OCI-LY1 (cell line): ENCODE measurements around the gene RNF182.

ENCODE experiments used
- H2AFZ ChIP-seq: fragments of 200-600 bp; sonication (generic), shearing (Covaris generic); 2 replicates; pipeline ENCODE4 v1.6.0; 2014; ENCODE audit warnings: antibody characterized with exemption, mild to moderate bottlenecking, low read length
- H3F3A ChIP-seq: fragments of 200-600 bp; sonication (generic), shearing (Covaris generic); 2 replicates; pipeline ENCODE4 v1.6.0; 2014; ENCODE audit warnings: mild to moderate bottlenecking, antibody characterized with exemption, low read length, moderate library complexity; ENCODE audit not compliant: insufficient read depth
- H3K27ac ChIP-seq: fragments of 200-600 bp; sonication (generic); 2 replicates; pipeline ENCODE4 v1.5.1; 2014; ENCODE audit warnings: low read length, mixed run types, mild to moderate bottlenecking, low read depth; ENCODE audit not compliant: poor library complexity, severe bottlenecking
- H3K27me3 ChIP-seq: fragments of 200-600 bp; sonication (generic); 2 replicates; pipeline ENCODE4 v1.6.0; 2014; ENCODE audit warnings: antibody characterized with exemption, mild to moderate bottlenecking, low read length, moderate library complexity; ENCODE audit not compliant: insufficient read depth
- H3K36me3 ChIP-seq: fragments of 200-600 bp; sonication (generic); 2 replicates; pipeline ENCODE4 v1.6.1; 2014; ENCODE audit warnings: mild to moderate bottlenecking, antibody characterized with exemption, low read length, moderate library complexity, mixed read lengths; ENCODE audit not compliant: insufficient read depth
- H3K4me1 ChIP-seq: fragments of 200-600 bp; sonication (generic); 2 replicates; pipeline ENCODE4 v1.5.1; 2014; ENCODE audit warnings: mild to moderate bottlenecking, low read length, moderate library complexity; ENCODE audit not compliant: insufficient read depth, severe bottlenecking
- H3K4me2 ChIP-seq: fragments of 200-600 bp; sonication (generic), shearing (Covaris generic); 2 replicates; pipeline ENCODE4 v1.6.1; 2014; ENCODE audit warnings: low read length
- H3K4me3 ChIP-seq: fragments of 200-600 bp; sonication (generic); 2 replicates; pipeline ENCODE4 v1.5.1; 2014; ENCODE audit warnings: low read length, low read depth, mild to moderate bottlenecking, mixed read lengths; ENCODE audit not compliant: poor library complexity, severe bottlenecking
- H3K79me2 ChIP-seq: fragments of 200-600 bp; shearing (Covaris generic); 2 replicates; pipeline ENCODE4 v1.6.1; 2016; ENCODE audit warnings: mixed run types, low read length, mixed read lengths; ENCODE audit not compliant: insufficient read depth
- H3K9ac ChIP-seq: fragments of 200-600 bp; sonication (generic), shearing (Covaris generic); 2 replicates; pipeline ENCODE4 v1.6.1; 2014; ENCODE audit warnings: mild to moderate bottlenecking, low read length, mixed read lengths
- H3K9me2 ChIP-seq: fragments of 200-600 bp; sonication (generic), shearing (Covaris generic); 2 replicates; pipeline ENCODE4 v1.6.1; 2014; ENCODE audit warnings: low read depth, mild to moderate bottlenecking, low read length, mixed read lengths
- H3K9me3 ChIP-seq: fragments of 200-600 bp; shearing (Covaris generic); 2 replicates; pipeline ENCODE4 v1.6.1; 2014; ENCODE audit warnings: low read length, mixed read lengths
- H4K20me1 ChIP-seq: fragments of 200-600 bp; sonication (generic), shearing (Covaris generic); 2 replicates; pipeline ENCODE4 v1.6.0; 2016; ENCODE audit warnings: mild to moderate bottlenecking, low read length; ENCODE audit not compliant: insufficient read depth
- EZH2 ChIP-seq: fragments of 200-600 bp; sonication (generic), shearing (Covaris generic); IDR thresholded peaks from 2 replicates; pipeline ENCODE4 v1.8.0; 2017; ENCODE audit warnings: borderline replicate concordance, mixed run types, mild to moderate bottlenecking, antibody characterized with exemption, low read length, moderate library complexity, mixed read lengths
- TF ChIP-seq, protein P1 (sequence below): fragments of 200-600 bp; sonication (generic), shearing (Covaris generic); IDR thresholded peaks from 2 replicates; pipeline ENCODE4 v1.5.1; 2017; ENCODE audit warnings: mild to moderate bottlenecking, antibody characterized with exemption, low read length, moderate library complexity, mixed read lengths

RNF182 gene

GRCh38 chr6:14000901-14001300 is 76.1 kb downstream of the RNF182 start:
- no peak overlapping the region for H2AFZ ChIP-seq
- TF ChIP-seq, protein P1, sequence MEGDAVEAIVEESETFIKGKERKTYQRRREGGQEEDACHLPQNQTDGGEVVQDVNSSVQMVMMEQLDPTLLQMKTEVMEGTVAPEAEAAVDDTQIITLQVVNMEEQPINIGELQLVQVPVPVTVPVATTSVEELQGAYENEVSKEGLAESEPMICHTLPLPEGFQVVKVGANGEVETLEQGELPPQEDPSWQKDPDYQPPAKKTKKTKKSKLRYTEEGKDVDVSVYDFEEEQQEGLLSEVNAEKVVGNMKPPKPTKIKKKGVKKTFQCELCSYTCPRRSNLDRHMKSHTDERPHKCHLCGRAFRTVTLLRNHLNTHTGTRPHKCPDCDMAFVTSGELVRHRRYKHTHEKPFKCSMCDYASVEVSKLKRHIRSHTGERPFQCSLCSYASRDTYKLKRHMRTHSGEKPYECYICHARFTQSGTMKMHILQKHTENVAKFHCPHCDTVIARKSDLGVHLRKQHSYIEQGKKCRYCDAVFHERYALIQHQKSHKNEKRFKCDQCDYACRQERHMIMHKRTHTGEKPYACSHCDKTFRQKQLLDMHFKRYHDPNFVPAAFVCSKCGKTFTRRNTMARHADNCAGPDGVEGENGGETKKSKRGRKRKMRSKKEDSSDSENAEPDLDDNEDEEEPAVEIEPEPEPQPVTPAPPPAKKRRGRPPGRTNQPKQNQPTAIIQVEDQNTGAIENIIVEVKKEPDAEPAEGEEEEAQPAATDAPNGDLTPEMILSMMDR, result no peak
- TF ChIP-seq EZH2, result no peak

GRCh38 chr6:14001329-14002012 is 76.7 kb downstream of the RNF182 start:
- Histone ChIP-seq H3K4me1 (no peaks in the 10 kb centered on the region), H3K9ac (no peak overlapping the region), H4K20me1 (no peaks in the 10 kb centered on the region), H3K27me3 (no peaks in the 10 kb centered on the region), H3K27ac (no peak overlapping the region), H3K9me3 (no peaks in the 10 kb centered on the region), H2AFZ (no peak overlapping the region), H3K36me3 (no peaks in the 10 kb centered on the region), H3K9me2 (no peaks in the 10 kb centered on the region), H3K4me2 (no peak overlapping the region), H3K79me2 (no peaks in the 10 kb centered on the region), H3K4me3 (no peak overlapping the region), H3F3A (no peaks in the 10 kb centered on the region)
- TF ChIP-seq, protein P1, result no peak
- no peak for TF ChIP-seq EZH2

More at GRCh38 chr6:14000901-14001300, 76.1 kb downstream of the RNF182 start:
- H4K20me1 ChIP-seq, result no peaks in the 10 kb centered on the region
- H3K27ac ChIP-seq, result no peak overlapping the region
- no peaks in the 10 kb centered on the region for H3K36me3 ChIP-seq
- H3K4me1 ChIP-seq, result no peaks in the 10 kb centered on the region
- H3K79me2 ChIP-seq, result no peaks in the 10 kb centered on the region
- no peak overlapping the region for H3K4me2 ChIP-seq
- H3F3A ChIP-seq, result no peaks in the 10 kb centered on the region
- H3K4me3 ChIP-seq, result no peak overlapping the region
- H3K9me2 ChIP-seq, result no peaks in the 10 kb centered on the region
- no peaks in the 10 kb centered on the region for H3K9me3 ChIP-seq
- H3K27me3 ChIP-seq, result no peaks in the 10 kb centered on the region
- no peak overlapping the region for H3K9ac ChIP-seq

DNA sequence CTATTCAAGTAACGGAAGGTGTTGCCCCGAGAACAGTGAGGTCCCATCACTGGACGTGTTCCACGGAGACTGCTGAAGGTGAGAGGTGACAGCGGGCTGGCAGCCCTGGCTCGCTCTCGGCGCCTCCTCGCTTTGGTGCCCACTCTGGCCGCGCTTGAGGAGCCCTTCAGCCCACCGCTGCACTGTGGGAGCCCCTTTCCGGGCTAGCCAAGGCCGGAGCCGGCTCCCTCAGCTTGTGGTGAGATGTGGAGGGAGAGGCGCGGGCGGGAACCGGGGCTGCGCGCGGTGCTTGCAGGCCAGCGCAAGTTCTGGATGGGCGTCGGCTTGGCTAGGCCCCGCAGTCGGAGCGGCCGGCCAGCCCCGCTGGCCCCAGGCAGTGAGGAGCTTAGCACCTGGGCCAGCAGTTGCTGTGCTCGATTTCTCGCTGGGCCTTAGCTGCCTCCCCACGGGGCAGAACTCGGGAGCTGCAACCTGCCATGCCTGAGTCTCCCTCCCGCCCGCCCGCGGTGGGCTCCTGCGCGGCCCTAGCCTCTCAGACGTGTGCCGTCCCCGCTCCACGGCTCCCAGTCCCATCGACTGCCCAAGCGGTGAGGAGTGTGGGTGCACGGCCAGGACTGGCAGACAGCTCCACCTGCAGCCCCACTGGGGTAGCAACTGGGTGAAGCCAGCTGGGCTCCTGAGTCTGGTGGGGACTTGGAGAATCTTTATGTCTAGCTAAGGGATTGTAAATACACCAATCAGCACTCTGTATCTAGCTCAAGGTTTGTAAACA is 77.6 kb downstream of the RNF182 start:
- Histone ChIP-seq H3K27ac (no peak overlapping the region), H3K79me2 (no peaks in the 10 kb centered on the region), H3F3A (no peaks in the 10 kb centered on the region), H3K9me2 (no peaks in the 10 kb centered on the region), H3K9ac (no peak overlapping the region), H2AFZ (no peak overlapping the region), H3K4me1 (no peaks in the 10 kb centered on the region), H3K4me2 (no peak overlapping the region), H3K36me3 (no peaks in the 10 kb centered on the region), H3K9me3 (no peaks in the 10 kb centered on the region), H4K20me1 (no peaks in the 10 kb centered on the region), H3K27me3 (no peaks in the 10 kb centered on the region), H3K4me3 (no peak overlapping the region)
- no peak for TF ChIP-seq EZH2
- TF ChIP-seq, protein P1, result no peak
